Chondrocyte (in vitro differentiated cells): ENCODE results near the gene GPR108. TPM values are rescaled to one million over a fixed set of nuclear protein-coding genes. Genes with fewer than 3 reads are reported as not detected.

Experiments used
- DNase-seq: peaks from one replicate; pipeline ENCODE4 v3.0.0; 2021; ENCODE audit warnings: mixed read lengths, low spot score
- H3K27ac Mint-ChIP-seq: one replicate; pipeline ENCODE4 v1.8.0; 2021; ENCODE audit warnings: mild to moderate bottlenecking, moderate library complexity, mixed read lengths; ENCODE audit not compliant: unreplicated experiment
- H3K27me3 Mint-ChIP-seq: 2 replicates; pipeline ENCODE4 v1.8.0; 2021; ENCODE audit warnings: low read depth, mixed read lengths
- H3K36me3 Mint-ChIP-seq: 2 replicates; pipeline ENCODE4 v1.8.0; 2021; ENCODE audit warnings: low read depth, mixed read lengths
- H3K4me1 Mint-ChIP-seq: 2 replicates; pipeline ENCODE4 v1.8.0; 2021; ENCODE audit warnings: low read depth, mild to moderate bottlenecking, mixed read lengths
- H3K4me3 Mint-ChIP-seq: one replicate; pipeline ENCODE4 v1.8.0; 2021; ENCODE audit warnings: mild to moderate bottlenecking, moderate library complexity, mixed read lengths; ENCODE audit not compliant: unreplicated experiment
- H3K9me3 Mint-ChIP-seq: 2 replicates; pipeline ENCODE4 v1.8.0; 2021; ENCODE audit warnings: low read depth, mixed read lengths
- total RNA-seq: library from RNA; stranded (reverse); gene quantifications from 3 replicates; pipeline ENCODE4 v1.2.1, GENCODE V29; 2021
- TF ChIP-seq, protein P1 (sequence below): fragments of 200-600 bp; sonication (generic); IDR thresholded peaks from 2 replicates; pipeline ENCODE4 v1.5.0; 2021; ENCODE audit warnings: antibody characterized with exemption, mild to moderate bottlenecking, moderate library complexity

GPR108 gene
- total RNA-seq, 1 donor from 2014 or later: 39.8 TPM

DNA sequence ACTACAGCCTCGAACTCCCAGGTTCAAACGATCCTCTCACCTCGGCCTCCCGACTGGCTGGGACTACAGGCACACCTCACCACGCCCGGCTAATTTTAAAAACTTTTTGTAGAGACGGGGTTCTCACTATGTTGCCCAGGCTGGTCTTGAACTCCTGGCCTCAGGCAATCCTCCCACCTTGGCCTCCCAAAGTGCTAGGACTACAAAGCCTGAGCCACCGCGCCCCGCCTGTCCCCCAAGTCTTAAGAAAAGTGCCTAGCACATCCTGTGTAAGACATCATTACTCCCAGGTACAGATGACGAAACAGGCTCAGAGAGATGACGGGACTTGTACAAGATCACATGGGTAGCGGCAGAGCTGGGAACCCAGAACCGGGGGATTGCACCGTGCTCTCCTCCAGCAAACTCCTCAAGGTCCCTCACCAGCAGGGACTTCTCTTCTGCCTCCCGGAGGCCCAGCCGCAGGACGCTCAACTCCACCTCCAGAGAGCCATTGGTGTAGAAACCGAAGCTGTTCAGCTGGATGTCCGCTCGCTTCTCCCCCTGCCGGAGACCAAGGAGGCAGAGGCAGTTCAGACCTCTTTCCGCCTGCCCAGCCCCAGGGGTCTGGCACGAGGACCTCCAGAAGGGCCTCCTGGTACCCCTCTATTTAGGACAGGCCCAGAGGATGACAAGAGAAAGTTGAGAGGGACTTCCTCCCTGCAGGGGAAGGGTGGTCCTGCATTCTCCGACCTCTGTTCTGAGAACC, 1.0 kb downstream of the GPR108 start:
- no peaks in the 10 kb centered on the region for H3K9me3 Mint-ChIP-seq
- H3K4me1 Mint-ChIP-seq: peaks cover 39% of the 10 kb centered on the region
- no peaks in the 10 kb centered on the region for H3K27me3 Mint-ChIP-seq
- H3K27ac Mint-ChIP-seq: peak overlapping the region; percentile 97
- no peak for DNase-seq
- H3K36me3 Mint-ChIP-seq: peaks cover 7% of the 10 kb centered on the region
- TF ChIP-seq, protein P1, sequence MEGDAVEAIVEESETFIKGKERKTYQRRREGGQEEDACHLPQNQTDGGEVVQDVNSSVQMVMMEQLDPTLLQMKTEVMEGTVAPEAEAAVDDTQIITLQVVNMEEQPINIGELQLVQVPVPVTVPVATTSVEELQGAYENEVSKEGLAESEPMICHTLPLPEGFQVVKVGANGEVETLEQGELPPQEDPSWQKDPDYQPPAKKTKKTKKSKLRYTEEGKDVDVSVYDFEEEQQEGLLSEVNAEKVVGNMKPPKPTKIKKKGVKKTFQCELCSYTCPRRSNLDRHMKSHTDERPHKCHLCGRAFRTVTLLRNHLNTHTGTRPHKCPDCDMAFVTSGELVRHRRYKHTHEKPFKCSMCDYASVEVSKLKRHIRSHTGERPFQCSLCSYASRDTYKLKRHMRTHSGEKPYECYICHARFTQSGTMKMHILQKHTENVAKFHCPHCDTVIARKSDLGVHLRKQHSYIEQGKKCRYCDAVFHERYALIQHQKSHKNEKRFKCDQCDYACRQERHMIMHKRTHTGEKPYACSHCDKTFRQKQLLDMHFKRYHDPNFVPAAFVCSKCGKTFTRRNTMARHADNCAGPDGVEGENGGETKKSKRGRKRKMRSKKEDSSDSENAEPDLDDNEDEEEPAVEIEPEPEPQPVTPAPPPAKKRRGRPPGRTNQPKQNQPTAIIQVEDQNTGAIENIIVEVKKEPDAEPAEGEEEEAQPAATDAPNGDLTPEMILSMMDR: peak; percentile 88
- peak overlapping the region; percentile 97 for H3K4me3 Mint-ChIP-seq

DNA sequence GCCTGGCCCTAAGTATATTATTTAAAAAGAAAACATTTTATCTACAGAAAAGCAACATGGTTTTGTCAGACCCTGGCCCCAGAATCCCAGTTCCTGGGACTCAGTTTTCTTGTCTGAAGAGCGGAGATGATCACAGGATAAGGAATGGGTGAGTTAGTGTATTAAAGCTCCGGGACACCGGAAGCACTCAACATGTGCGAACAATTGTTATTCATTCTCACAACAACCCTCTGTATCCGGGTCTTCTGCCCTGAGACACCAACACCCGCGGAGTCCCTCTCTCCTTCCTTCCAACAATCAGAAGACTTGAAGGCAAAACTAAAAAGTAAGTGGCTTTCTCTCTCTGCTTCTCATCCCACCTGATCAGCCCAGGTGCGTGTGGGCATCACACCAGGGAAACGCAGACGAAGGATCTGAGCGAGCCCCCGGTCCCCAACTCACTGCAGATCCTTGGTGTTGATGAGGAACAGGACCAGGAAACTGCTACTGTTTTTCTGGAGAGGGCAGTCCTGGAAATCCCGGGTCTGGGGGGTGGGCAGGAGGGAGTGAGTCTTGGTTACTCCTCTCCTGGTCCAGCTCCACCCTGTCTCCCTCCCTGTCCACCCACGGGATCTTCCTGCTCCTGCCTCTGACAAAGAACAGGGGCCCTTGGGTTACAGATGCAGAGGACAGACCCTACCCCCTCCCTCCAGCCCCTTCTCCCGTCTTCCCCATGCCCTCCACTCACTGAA, 2.0 kb downstream of the GPR108 start:
- TF ChIP-seq, protein P1: no peak
- Mint-ChIP-seq H3K4me3 (no peak overlapping the region), H3K4me1 (peaks cover 33% of the 10 kb centered on the region), H3K27ac (no peak overlapping the region), H3K36me3 (peaks cover 7% of the 10 kb centered on the region), H3K9me3 (no peaks in the 10 kb centered on the region), H3K27me3 (no peaks in the 10 kb centered on the region)
- no peak for DNase-seq

DNA sequence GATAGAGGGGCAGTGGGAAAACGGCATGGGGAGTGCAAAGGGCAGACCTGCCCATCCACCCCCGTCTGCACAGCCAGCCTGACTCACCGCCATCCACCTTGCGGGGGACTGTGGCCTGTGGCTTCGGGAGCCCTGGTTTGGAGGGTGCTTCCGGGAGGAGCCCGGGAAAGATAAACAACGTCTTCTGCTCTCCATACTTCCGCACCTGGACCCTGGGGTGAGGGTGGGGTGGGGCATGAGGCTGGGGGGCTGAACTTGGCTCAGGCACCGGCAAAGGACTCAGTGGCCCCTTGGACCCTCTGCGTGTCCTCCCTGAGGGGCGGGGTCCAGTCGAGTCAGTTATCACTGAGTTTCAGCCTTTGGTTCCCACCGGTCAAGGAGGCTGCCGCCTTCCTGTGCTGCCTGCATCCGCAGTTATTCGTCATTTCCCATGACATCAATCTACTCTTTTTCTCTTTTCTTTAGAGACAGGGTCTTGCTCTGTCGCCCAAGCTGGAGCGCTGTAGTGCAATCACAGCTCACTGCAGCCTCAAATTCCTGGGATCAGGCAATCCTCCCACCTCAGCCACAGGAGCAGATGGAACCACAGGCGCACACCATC, 3.2 kb downstream of the GPR108 start:
- Mint-ChIP-seq H3K27ac (no peak overlapping the region), H3K9me3 (no peaks in the 10 kb centered on the region), H3K4me1 (peaks cover 31% of the 10 kb centered on the region), H3K27me3 (no peaks in the 10 kb centered on the region), H3K4me3 (no peak overlapping the region), H3K36me3 (peaks cover 9% of the 10 kb centered on the region)
- TF ChIP-seq, protein P1: no peak
- DNase-seq: no peak

DNA sequence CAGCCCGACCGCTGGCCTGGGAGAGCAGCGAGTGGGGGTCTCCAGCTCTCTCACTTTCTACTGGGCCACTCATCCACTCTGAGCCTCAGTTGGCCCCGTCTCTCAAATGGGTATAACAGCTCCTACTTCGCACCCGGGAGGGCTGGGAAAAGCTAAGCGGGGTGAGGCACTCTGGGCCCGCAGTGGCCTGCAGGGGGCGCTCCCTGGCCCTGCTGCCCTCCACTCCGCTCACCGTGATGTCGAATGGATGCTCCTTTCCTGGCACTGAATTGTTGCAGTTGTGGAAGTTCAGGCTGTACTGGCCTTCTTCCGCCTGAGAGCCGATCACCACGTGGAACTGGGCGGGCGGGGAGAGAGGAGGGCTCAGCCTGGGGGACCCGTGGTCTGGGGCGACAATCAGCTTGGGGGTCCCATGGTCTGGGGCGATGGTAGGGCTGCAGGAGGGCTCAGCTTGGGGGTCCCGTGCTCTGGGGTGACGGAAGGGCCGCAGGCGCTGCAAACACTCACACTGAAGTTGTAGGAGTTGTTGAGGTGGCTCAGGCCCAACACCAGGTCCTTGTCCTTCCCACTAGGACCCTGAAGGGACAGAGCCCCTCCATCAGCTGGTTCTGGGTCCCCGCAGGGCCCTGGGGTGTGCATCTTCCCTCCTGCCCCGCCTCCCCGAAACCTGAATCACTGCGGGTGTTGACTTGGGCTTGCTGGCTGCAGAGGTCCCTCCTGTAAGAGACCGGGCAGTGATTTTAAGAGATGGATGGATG, 3.9 kb downstream of the GPR108 start:
- peaks cover 25% of the 10 kb centered on the region for H3K4me1 Mint-ChIP-seq
- no peak overlapping the region for H3K4me3 Mint-ChIP-seq
- H3K36me3 Mint-ChIP-seq: peaks cover 9% of the 10 kb centered on the region
- TF ChIP-seq, protein P1: peak; percentile 58
- no peak overlapping the region for H3K27ac Mint-ChIP-seq
- no peaks in the 10 kb centered on the region for H3K9me3 Mint-ChIP-seq
- DNase-seq: no peak
- H3K27me3 Mint-ChIP-seq: no peaks in the 10 kb centered on the region
